ENCODE data around the gene OR4D9.

- TF ChIP-seq CTCF (IDR thresholded peaks at IDR 0.05) (peak in 5 of 7 experiments; percentile 26 to 49 (median 34)), POLR2A (IDR thresholded peaks at IDR 0.05) (no peak), POLR2AphosphoS5 (IDR thresholded peaks at IDR 0.05) (peak in 1 of 3 donors; percentile 71), EP300 (IDR thresholded peaks at IDR 0.05) (no peak)
These were observed 39.1 kb downstream of the OR4D9 start for GRCh38 chr11:59550368-59550841.

Data from stomach (tissue), 4 donors.